Mesenchymal stem cell (in vitro differentiated cells and primary cell): Measurements from ENCODE around the gene PAM16.
"Not testable (repeated sequence)": the region's sequence is repeated elsewhere in the genome, so short reads cannot be mapped to it uniquely, and the experiment has no call there.

ENCODE experiments used
- DNase-seq: peaks from one replicate; pipeline ENCODE4 v3.0.0-alpha.2; 2013
- H2AFZ ChIP-seq: one replicate; pipeline ENCODE4 v1.6.1; 2013; ENCODE audit warnings: low read depth, mild to moderate bottlenecking, control low read depth, inconsistent platforms, low read length, moderate library complexity
- H2AK5ac ChIP-seq: 2 replicates; pipeline ENCODE4 v1.6.1; 2013; ENCODE audit warnings: low read length, moderate library complexity, mild to moderate bottlenecking, inconsistent platforms; ENCODE audit not compliant: severe bottlenecking
- H2BK120ac ChIP-seq: one replicate; pipeline ENCODE4 v1.6.1; 2013; ENCODE audit warnings: low read depth, mild to moderate bottlenecking, inconsistent platforms, low read length, moderate library complexity
- H2BK12ac ChIP-seq, 2 experiments: one replicate each; pipeline ENCODE4 v1.6.1; 2013; ENCODE audit warnings: inconsistent platforms in 2 of 2, low read length in 2 of 2, mild to moderate bottlenecking in 2 of 2, moderate library complexity in 2 of 2, control low read depth in 1 of 2
- H2BK15ac ChIP-seq: one replicate; pipeline ENCODE4 v1.6.1; 2013; ENCODE audit warnings: mild to moderate bottlenecking, low read depth, inconsistent platforms; ENCODE audit not compliant: poor library complexity, severe bottlenecking
- H2BK5ac ChIP-seq: 2 replicates; pipeline ENCODE4 v1.6.1; 2013; ENCODE audit warnings: low read depth, mild to moderate bottlenecking, low read length, control low read depth, inconsistent platforms; ENCODE audit not compliant: poor library complexity, severe bottlenecking
- H3K14ac ChIP-seq, 2 experiments: one replicate each; pipeline ENCODE4 v1.6.1; 2013; ENCODE audit warnings: inconsistent platforms in 2 of 2, low read length in 2 of 2, control low read depth in 1 of 2, mild to moderate bottlenecking in 1 of 2, moderate library complexity in 1 of 2
- H3K18ac ChIP-seq, 2 experiments: one replicate each; pipeline ENCODE4 v1.6.1; 2013; ENCODE audit warnings: inconsistent platforms in 2 of 2, low read length in 2 of 2, control low read depth in 1 of 2, low read depth in 1 of 2, mild to moderate bottlenecking in 1 of 2
- H3K23ac ChIP-seq, 2 experiments: one replicate each; pipeline ENCODE4 v1.6.1; 2013; ENCODE audit warnings: inconsistent platforms in 2 of 2, low read length in 2 of 2, mild to moderate bottlenecking in 2 of 2, moderate library complexity in 2 of 2, control low read depth in 1 of 2
- H3K27ac ChIP-seq: 2 replicates; pipeline ENCODE4 v1.5.1; 2013; ENCODE audit warnings: mild to moderate bottlenecking, moderate library complexity, low read length, control low read depth, inconsistent platforms; ENCODE audit not compliant: poor library complexity, severe bottlenecking
- H3K27me3 ChIP-seq, 2 experiments: 2 replicates each; pipeline versions ENCODE4 v1.6.1 to v1.7.0; 2013; ENCODE audit warnings: low read length in 2 of 2, mild to moderate bottlenecking in 2 of 2, moderate library complexity in 2 of 2, control low read depth in 1 of 2, inconsistent platforms in 1 of 2; ENCODE audit not compliant: control insufficient read depth in 1 of 2, insufficient read depth in 1 of 2
- H3K36me3 ChIP-seq, 2 experiments: 2 replicates each; pipeline versions ENCODE4 v1.6.1 to v1.7.0; 2013; ENCODE audit warnings: low read length in 2 of 2, control low read depth in 1 of 2, inconsistent platforms in 1 of 2, low read depth in 1 of 2, mild to moderate bottlenecking in 1 of 2; ENCODE audit not compliant: insufficient read depth in 2 of 2, control insufficient read depth in 1 of 2
- H3K4ac ChIP-seq, 2 experiments: one replicate each; pipeline ENCODE4 v1.6.1; 2013; ENCODE audit warnings: inconsistent platforms in 2 of 2, low read length in 2 of 2, mild to moderate bottlenecking in 2 of 2, moderate library complexity in 2 of 2, control low read depth in 1 of 2, low read depth in 1 of 2
- H3K4me1 ChIP-seq: 2 replicates; pipeline ENCODE4 v1.6.1; 2013; ENCODE audit warnings: low read depth, low read length, control low read depth; ENCODE audit not compliant: control insufficient read depth, insufficient read depth
- H3K4me2 ChIP-seq: 2 replicates; pipeline ENCODE4 v1.6.1; 2013; ENCODE audit warnings: low read length, mild to moderate bottlenecking, inconsistent platforms; ENCODE audit not compliant: poor library complexity, severe bottlenecking
- H3K4me3 ChIP-seq, 2 experiments: 2 replicates each; pipeline versions ENCODE4 v1.5.1 to v1.7.0; 2013; ENCODE audit warnings: low read length in 2 of 2, mild to moderate bottlenecking in 2 of 2, control low read depth in 1 of 2, low read depth in 1 of 2; ENCODE audit not compliant: insufficient read depth in 1 of 2
- H3K79me1 ChIP-seq: replicated peaks from 2 replicates; pipeline ENCODE4 v1.6.1; 2013; ENCODE audit warnings: mild to moderate bottlenecking, control low read depth, low read length, inconsistent platforms; ENCODE audit not compliant: poor library complexity, severe bottlenecking
- H3K9ac ChIP-seq: 2 replicates; pipeline ENCODE4 v1.7.0; 2013; ENCODE audit warnings: mild to moderate bottlenecking, low read length, moderate library complexity
- H3K9me3 ChIP-seq: 2 replicates; pipeline ENCODE4 v1.7.0; 2013; ENCODE audit warnings: mild to moderate bottlenecking, low read length; ENCODE audit not compliant: control insufficient read depth
- H4K8ac ChIP-seq: one replicate; pipeline ENCODE4 v1.6.1; 2013; ENCODE audit warnings: inconsistent platforms, mild to moderate bottlenecking, low read length, moderate library complexity
- H4K91ac ChIP-seq: one replicate; pipeline ENCODE4 v1.6.1; 2013; ENCODE audit warnings: mild to moderate bottlenecking, low read length, inconsistent platforms
- WGBS: methylation state at CpG from one replicate; pipeline ENCODE4 v1.1.7; 2013; ENCODE audit warnings: mixed read lengths; 5-methylcytosine and 5-hydroxymethylcytosine counted together

Gene PAM16

GRCh38 chr16:4344983-4345835 lies 5.9 kb downstream of the PAM16 start:
- Histone ChIP-seq H4K8ac (no peak overlapping the region), H3K4ac (no peak overlapping the region), H4K91ac (no peak overlapping the region), H2BK15ac (no peak overlapping the region), H3K27ac (no peak overlapping the region), H2BK12ac (no peak overlapping the region), H2BK120ac (no peak overlapping the region), H3K4me1 (peaks cover 15% of the 10 kb centered on the region), H3K4me2 (no peak overlapping the region), H3K4me3 (no peak overlapping the region), H2AFZ (no peak overlapping the region), H3K27me3 (no peaks in the 10 kb centered on the region), H2AK5ac (no peak overlapping the region), H3K36me3 (peaks cover 15 to 38% of the 10 kb centered on the region in 2 experiments), H3K18ac (no peak overlapping the region), H3K23ac (peak overlapping the region in 1 of 2 experiments; percentile 54), H2BK5ac (no peak overlapping the region), H3K79me1 (peaks cover 40% of the 10 kb centered on the region), H3K9me3 (no peaks in the 10 kb centered on the region), H3K9ac (no peak overlapping the region), H3K14ac (no peak overlapping the region)
- WGBS: 95% methylated on average over 26 of the region's 26 CpGs
- DNase-seq: peak; percentile 49

DNA sequence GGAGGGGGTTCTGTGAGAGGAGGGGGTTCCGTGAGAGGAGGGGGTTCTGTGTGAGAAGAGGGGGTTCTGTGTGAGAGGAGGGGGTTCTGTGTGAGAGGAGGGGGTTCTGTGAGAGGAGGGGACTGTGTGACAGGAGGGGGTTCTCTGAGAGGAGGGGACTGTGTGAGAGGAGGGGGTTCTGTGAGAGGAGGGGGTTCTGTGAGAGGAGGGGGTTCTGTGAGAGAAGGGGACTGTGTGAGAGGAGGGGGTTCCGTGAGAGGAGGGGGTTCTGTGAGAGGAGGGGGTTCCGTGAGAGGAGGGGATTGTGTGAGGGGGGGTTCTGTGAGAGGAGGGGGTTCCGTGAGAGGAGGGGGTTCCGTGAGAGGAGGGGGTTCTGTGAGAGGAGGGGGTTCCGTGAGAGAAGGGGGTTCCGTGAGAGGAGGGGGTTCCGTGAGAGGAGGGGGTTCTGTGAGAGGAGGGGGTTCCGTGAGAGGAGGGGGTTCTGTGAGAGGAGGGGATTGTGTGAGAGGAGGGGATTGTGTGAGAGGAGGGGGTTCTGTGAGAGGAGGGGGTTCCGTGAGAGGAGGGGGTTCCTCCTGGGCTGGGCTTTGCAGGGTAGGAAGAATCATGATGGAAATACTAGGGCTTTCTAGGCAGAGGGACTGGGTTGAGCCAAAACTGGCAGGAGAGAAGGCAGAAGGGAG lies 6.7 kb downstream of the PAM16 start:
- not testable (repeated sequence) for H3K4me2 ChIP-seq, H3K27ac ChIP-seq, H3K4ac ChIP-seq, DNase-seq, H4K8ac ChIP-seq, H3K27me3 ChIP-seq, H3K9ac ChIP-seq, H3K4me3 ChIP-seq, H3K18ac ChIP-seq, H3K23ac ChIP-seq, H2AK5ac ChIP-seq, H2BK120ac ChIP-seq, H4K91ac ChIP-seq, H2BK5ac ChIP-seq, H3K14ac ChIP-seq, H2BK12ac ChIP-seq, H2BK15ac ChIP-seq, H2AFZ ChIP-seq, H3K9me3 ChIP-seq
- Histone ChIP-seq H3K79me1 (peaks cover 45% of the 10 kb centered on the region), H3K4me1 (peaks cover 22% of the 10 kb centered on the region), H3K36me3 (peaks cover 21 to 46% of the 10 kb centered on the region in 2 experiments)
- 67% methylated on average over 7 of the region's 10 CpGs for WGBS

DNA sequence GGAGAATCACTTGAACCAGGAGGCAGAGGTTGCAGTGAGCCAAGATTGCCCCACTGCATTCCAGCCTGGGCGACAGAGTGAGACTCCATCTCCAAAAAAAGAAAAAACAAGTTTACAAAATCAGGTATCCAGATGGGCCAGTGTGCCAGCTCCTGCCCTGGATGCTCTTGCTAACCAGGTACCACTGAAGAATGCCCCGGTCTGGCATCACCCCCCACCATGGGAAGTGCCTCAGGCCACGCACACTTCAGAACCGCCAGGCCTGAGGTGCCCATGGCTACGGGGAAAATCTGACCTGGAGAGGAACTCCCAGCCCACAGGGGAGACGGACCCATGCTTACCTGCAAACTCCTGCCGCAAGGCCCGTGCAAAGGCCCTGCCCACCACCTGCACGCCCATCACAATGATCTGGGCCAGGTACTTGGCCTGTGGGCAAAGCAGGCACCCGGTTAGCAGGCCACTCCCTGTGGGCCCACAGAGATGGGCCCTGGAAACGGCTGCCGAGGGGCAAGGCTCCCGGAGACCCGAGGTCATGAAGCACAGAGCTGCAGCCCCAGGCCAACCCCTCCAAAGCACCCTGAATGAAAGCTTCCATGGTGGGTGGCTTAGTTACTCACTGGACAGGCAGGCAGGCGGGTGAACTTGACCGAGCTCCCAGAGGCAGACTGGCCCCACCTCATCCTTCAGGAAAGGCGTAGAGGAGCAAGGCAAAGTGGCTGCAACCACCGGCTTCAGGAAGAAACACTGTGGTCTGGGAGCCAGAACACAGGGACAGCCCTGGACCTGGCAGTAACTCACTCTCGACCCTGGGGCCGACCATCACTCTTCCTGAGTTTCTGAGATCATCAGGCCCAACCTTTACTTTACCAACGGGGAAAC lies 8.0 kb downstream of the PAM16 start:
- Histone ChIP-seq H3K9me3 (no peaks in the 10 kb centered on the region), H3K23ac (no peak overlapping the region), H3K36me3 (peaks cover 33 to 54% of the 10 kb centered on the region in 2 experiments), H3K27ac (no peak overlapping the region), H3K27me3 (no peaks in the 10 kb centered on the region), H2AFZ (no peak overlapping the region), H2BK120ac (no peak overlapping the region), H2BK12ac (no peak overlapping the region), H3K14ac (no peak overlapping the region), H3K4me2 (no peak overlapping the region), H3K18ac (peak overlapping the region in 1 of 2 experiments; percentile 28), H3K4me1 (peaks cover 25% of the 10 kb centered on the region), H3K4me3 (no peak overlapping the region), H3K9ac (no peak overlapping the region), H4K8ac (no peak overlapping the region), H2AK5ac (no peak overlapping the region), H2BK15ac (no peak overlapping the region), H4K91ac (no peak overlapping the region), H3K79me1 (peaks cover 54% of the 10 kb centered on the region), H3K4ac (no peak overlapping the region), H2BK5ac (no peak overlapping the region)
- 94% methylated on average over 21 of the region's 21 CpGs for WGBS
- DNase-seq: no peak
